ENCODE results near the gene SELP.

Gene SELP

DNA sequence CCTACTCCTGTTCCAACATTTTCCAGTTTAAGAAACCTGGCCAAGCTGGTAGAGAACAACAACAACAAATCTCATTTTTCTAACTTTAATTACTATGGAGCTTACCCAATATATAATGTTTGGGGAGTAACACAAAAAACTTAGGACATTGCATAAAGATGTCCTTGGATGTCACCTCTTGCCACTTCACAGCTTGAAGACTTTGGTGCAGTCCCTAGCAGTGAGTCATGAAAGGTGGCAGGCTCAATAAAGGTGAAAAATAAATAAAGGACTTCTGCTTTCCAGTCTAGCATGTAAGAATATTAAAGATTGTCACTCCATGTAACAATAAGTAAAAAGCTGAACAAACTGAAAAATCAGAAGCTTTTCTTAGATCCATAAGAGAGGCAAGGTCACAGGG, 17.6 kb upstream of the SELP start:
- Mint-ChIP-seq H3K27me3 (no peaks in the 10 kb centered on the region), H3K4me1 (peaks cover 17% of the 10 kb centered on the region), H3K36me3 (no peaks in the 10 kb centered on the region), H3K27ac (no peak overlapping the region), H3K9me3 (peaks cover 3% of the 10 kb centered on the region), H3K4me3 (no peak overlapping the region)
- DNase-seq (ENCODE audit: low spot score in 2 of 2): no peak
- no peak for ATAC-seq (ENCODE audit: low read depth)

DNA sequence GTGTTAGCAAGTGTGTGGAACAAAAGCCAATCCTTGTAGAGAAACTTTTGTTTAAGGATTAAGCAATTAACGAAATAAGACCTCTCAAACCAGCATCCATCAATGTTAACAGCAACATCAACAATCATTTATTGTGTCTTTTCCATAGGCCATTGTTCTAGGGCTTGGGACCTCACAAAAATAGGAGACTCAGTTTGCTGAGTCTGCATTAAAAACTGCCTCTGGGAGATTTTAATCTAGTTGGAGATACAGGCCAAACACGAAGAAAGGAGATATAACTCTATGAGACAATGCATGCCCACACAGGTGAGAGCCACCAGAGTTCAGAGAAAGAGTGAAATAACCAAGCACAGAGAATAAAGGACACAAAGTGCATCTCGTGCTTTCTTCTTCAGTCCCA, 14.4 kb upstream of the SELP start:
- Mint-ChIP-seq H3K4me1 (peaks cover 18% of the 10 kb centered on the region), H3K36me3 (no peaks in the 10 kb centered on the region), H3K27ac (no peak overlapping the region)

DNA sequence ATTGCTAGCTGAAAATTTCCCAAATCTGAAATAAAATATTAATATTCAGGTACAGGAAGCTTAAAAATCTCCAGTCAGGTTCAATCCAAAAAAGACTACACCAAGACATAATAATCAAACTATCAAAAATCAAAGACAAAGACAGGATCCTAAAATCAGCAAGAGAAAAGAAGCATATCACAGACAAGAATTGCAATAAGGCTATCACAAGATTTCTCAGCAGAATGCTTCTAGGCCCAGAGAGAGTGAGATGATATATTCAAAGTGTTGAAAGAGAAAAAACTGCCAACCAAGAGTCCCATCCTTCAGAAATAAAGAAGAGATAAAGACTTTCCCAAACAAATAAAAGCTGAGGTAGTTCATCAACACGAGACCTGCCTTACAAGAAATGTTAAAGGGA, 5.0 kb upstream of the SELP start:
- DNase-seq (ENCODE audit: low spot score in 2 of 2) (no peak), ATAC-seq (ENCODE audit: low read depth) (no peak)
- H3K27ac Mint-ChIP-seq: no peak overlapping the region
- no peak overlapping the region for H3K4me3 Mint-ChIP-seq
- peaks cover 15% of the 10 kb centered on the region for H3K9me3 Mint-ChIP-seq
- no peaks in the 10 kb centered on the region for H3K27me3 Mint-ChIP-seq
- no peaks in the 10 kb centered on the region for H3K4me1 Mint-ChIP-seq
- peaks cover 9% of the 10 kb centered on the region for H3K36me3 Mint-ChIP-seq

More for the DNA sequence above, 14.4 kb upstream of the SELP start:
- H3K4me3 Mint-ChIP-seq: no peak overlapping the region
- H3K9me3 Mint-ChIP-seq: peaks cover 4% of the 10 kb centered on the region
- DNase-seq (ENCODE audit: low spot score in 2 of 2) (no peak), ATAC-seq (ENCODE audit: low read depth) (no peak)
- no peaks in the 10 kb centered on the region for H3K27me3 Mint-ChIP-seq

DNA sequence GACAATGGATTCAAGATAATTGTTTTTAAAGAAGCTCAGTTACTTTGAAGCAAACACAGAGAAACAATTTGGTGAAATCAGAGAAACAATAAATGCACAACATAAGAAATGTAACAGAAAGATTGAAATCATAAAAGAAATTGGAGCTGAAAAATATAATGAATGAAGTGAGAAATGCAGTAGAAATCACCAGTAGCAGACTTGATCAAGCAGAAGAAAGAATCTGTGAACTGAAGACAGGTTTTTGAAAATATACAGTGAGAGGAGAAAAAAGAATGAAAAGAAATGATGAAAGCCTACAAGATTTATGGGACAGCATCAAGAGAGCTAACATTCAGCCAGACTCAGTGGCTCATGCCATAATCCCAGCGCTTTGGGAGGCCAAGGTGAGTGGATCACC, 4.2 kb upstream of the SELP start:
- H3K36me3 Mint-ChIP-seq: peaks cover 9% of the 10 kb centered on the region
- peaks cover 14% of the 10 kb centered on the region for H3K9me3 Mint-ChIP-seq
- no peak overlapping the region for H3K4me3 Mint-ChIP-seq
- no peak for DNase-seq (ENCODE audit: low spot score in 2 of 2)
- H3K27me3 Mint-ChIP-seq: no peaks in the 10 kb centered on the region
- H3K4me1 Mint-ChIP-seq: no peaks in the 10 kb centered on the region
- H3K27ac Mint-ChIP-seq: no peak overlapping the region
- no peak for ATAC-seq (ENCODE audit: low read depth)

DNA sequence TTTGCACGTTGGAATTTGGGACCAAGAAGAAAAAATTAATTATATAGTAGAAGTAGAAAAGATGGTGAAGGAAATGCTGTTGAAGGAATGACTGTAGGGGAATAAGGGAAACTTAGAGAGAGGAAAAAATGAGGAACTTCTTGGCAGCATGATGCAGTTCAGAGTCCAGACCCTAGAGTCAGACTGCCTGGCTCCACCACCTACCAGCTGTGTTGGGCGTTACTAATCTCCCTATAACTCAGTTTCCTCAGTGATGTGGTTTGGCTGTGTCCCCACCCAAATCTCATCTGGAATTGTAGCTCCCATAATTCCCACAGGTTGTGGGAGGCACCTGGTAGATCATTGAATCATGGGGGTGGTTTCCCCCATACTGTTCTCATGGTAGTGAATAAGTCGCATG, 1.3 kb upstream of the SELP start:
- Mint-ChIP-seq H3K4me3 (no peak overlapping the region), H3K27ac (no peak overlapping the region), H3K9me3 (peaks cover 13% of the 10 kb centered on the region), H3K36me3 (peaks cover 9% of the 10 kb centered on the region), H3K4me1 (peaks cover 4% of the 10 kb centered on the region), H3K27me3 (no peaks in the 10 kb centered on the region)
- ATAC-seq (ENCODE audit: low read depth) (no peak), DNase-seq (ENCODE audit: low spot score in 2 of 2) (no peak)

DNA sequence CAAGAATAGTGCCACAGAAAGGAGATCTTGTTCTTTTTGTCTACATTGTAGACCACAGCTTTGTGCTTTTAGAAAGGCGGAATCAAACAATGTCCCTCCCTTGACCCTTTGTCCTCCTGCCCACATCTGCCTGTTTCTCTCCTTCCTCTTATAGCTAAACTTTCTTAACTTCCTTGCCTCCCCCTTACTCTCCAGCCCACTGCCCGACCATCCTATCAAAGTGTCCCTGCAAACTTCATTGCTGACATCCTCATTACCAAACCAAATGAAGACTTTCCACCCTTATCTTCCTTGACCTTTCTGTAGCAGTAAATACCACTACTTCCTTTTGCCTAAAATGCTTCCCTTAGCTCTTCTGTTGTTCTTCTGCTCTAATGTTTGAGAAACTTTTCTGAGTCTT, 5.0 kb downstream of the SELP start:
- DNase-seq (ENCODE audit: low spot score in 2 of 2): no peak
- no peak overlapping the region for H3K4me3 Mint-ChIP-seq
- H3K9me3 Mint-ChIP-seq: no peaks in the 10 kb centered on the region
- H3K27ac Mint-ChIP-seq: no peak overlapping the region
- ATAC-seq (ENCODE audit: low read depth): no peak
- H3K4me1 Mint-ChIP-seq: peaks cover 20% of the 10 kb centered on the region
- peaks cover 3% of the 10 kb centered on the region for H3K36me3 Mint-ChIP-seq
- H3K27me3 Mint-ChIP-seq: peaks cover 2% of the 10 kb centered on the region

DNA sequence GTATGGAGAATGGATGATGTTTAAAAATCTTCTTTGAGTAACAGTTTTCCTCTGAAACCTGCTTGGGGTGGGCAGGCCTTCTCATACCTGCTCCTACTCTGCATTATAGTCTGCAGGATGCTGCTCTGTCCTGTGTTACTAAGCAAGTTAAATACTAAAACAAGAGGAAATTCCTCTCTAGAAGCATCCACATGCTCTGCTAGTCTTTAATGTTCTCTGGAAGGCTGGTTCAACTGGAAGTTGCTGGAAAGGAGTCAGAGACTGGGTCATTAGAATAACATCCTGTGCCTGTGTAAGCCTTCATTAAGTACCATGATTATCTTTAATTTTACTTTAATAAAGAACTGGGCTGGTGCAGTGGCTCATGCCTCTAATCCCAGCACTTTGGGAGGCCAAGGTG, 5.8 kb downstream of the SELP start:
- H3K27ac Mint-ChIP-seq: no peak overlapping the region
- H3K4me3 Mint-ChIP-seq: no peak overlapping the region
- H3K36me3 Mint-ChIP-seq: peaks cover 3% of the 10 kb centered on the region
- peaks cover 20% of the 10 kb centered on the region for H3K4me1 Mint-ChIP-seq
- peaks cover 2% of the 10 kb centered on the region for H3K27me3 Mint-ChIP-seq
- ATAC-seq (ENCODE audit: low read depth): no peak
- no peak for DNase-seq (ENCODE audit: low spot score in 2 of 2)
- H3K9me3 Mint-ChIP-seq: no peaks in the 10 kb centered on the region

DNA sequence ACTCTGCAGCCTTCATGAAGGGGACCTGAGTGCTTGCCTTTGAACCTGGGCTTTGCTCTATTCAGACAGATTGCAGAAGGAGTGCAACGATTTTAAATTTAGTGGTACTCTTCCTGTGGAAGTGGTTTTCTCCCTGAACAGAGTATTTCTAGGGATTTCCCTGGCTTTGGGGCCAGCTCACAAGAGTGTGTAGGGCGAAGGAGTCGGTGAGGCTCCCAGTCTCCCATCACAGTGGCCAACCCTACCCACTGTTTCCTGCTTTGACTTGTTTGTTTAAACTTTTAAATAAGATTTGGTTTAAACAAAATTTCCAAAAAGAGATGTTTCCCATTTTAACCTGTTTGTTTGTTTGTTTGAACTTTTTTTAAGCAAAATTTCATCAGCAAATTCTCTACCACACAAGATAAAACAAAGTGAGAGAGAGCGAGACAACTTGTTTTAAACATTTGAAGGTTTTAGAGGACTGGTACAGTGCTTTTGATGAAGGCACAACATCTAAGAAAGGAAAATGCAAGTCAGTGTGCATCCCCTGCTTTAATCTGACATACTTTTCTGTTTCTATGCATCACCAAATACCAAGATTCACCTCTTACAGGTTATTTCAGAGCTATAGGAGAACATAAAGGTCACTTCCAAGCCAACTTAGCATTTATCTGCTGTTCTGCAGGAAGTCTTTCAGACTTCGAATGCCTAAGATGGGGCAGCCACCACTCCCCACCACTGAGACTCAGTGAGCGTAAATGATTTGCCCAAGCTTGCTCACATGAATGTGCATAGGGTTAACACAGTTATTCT, 6.6 kb downstream of the SELP start:
- no peak overlapping the region for H3K27ac Mint-ChIP-seq

DNA sequence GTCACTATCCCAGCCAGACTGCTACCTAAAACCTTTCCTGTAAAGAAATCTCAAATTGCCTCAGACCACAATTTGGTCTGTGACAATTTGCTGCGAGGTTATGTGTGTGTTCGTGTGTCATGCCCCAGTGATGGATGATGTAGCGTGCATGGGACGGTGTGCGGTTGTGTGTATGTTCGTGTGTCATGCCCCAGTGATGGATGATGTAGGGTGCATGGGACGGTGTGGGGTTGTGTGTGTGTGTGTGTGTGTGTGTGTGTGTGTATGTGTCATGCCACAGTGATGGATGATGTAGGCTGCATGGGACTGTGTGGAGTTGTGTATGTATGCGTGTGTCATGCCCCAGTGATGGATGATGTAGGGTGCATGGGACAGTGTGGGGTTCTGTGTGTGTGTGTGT, 9.4 kb downstream of the SELP start:
- Mint-ChIP-seq H3K4me1 (peaks cover 13% of the 10 kb centered on the region), H3K27ac (no peak overlapping the region), H3K27me3 (peaks cover 2% of the 10 kb centered on the region), H3K36me3 (no peaks in the 10 kb centered on the region), H3K9me3 (no peaks in the 10 kb centered on the region), H3K4me3 (no peak overlapping the region)
- no peak for ATAC-seq (ENCODE audit: low read depth)
- DNase-seq (ENCODE audit: low spot score in 2 of 2): no peak

More for the DNA sequence above, 6.6 kb downstream of the SELP start:
- no peaks in the 10 kb centered on the region for H3K9me3 Mint-ChIP-seq
- H3K27me3 Mint-ChIP-seq: peaks cover 2% of the 10 kb centered on the region
- peaks cover 3% of the 10 kb centered on the region for H3K36me3 Mint-ChIP-seq
- no peak for ATAC-seq (ENCODE audit: low read depth)
- peaks cover 20% of the 10 kb centered on the region for H3K4me1 Mint-ChIP-seq
- no peak overlapping the region for H3K4me3 Mint-ChIP-seq
- no peak for DNase-seq (ENCODE audit: low spot score in 2 of 2)

DNA sequence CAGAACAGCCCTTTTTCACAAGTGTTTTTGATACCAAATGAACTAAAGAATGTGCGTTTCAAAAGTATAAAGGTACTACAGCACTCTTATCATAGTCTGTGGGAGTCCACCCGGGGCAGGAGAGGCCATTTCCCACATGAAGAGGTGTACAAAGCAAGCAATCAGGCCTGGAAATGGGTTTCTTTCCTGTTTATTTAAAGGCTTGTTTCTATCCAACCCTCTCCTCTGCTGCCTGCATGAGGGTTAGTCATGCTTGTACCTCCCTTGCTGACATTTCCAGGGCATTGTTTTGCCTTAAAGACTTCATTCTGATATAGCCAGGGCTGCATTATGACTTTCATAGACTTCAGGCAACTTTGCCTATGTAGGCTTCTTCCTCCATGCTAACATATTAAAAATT, 11.6 kb downstream of the SELP start:
- no peak overlapping the region for H3K4me3 Mint-ChIP-seq
- H3K9me3 Mint-ChIP-seq: no peaks in the 10 kb centered on the region
- H3K4me1 Mint-ChIP-seq: peaks cover 9% of the 10 kb centered on the region
- no peak for ATAC-seq (ENCODE audit: low read depth)
- no peaks in the 10 kb centered on the region for H3K36me3 Mint-ChIP-seq
- DNase-seq (ENCODE audit: low spot score in 2 of 2): no peak
- H3K27me3 Mint-ChIP-seq: peaks cover 2% of the 10 kb centered on the region
- no peak overlapping the region for H3K27ac Mint-ChIP-seq

DNA sequence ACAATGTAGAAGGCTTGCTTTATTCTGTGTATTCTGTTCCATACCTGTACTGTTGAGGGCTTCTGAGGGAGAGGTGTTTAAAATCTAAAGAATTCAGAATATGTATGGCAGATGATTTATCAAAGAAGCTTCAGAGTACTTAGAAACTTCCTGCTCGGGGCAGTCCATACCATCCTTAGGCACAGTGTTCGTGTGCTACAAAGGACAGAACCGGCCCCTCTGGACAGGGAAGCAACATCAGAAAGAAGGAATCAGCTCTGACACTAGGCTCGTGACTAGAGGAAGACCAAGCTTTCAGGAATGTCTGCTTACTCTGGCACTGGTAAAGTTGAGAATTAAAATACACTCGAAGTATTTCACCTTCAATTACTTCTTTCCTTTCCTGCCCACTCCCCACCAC, 14.1 kb downstream of the SELP start:
- Mint-ChIP-seq H3K9me3 (no peaks in the 10 kb centered on the region), H3K4me1 (peaks cover 4% of the 10 kb centered on the region), H3K27me3 (no peaks in the 10 kb centered on the region), H3K36me3 (no peaks in the 10 kb centered on the region), H3K4me3 (no peak overlapping the region), H3K27ac (no peak overlapping the region)
- ATAC-seq (ENCODE audit: low read depth): no peak
- no peak for DNase-seq (ENCODE audit: low spot score in 2 of 2)

DNA sequence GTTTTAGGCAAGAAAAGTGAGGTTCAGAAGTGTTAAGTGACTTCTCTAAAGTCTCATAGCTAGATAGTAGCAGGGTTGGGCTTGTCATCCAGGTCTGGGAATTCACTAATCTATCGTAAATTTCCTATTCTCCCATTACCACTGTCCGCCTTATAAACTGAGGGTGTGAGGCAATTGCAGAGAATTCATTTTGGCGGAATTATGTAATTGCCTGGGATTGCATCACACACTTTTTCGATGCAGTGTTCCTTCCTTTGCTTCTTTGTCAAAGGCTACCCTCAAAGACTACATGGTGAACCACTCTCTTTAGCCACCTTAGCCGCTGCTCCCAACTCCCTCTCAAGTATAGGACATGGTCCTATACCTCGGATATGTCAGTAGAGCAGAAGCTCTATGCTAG, 19.1 kb downstream of the SELP start:
- Mint-ChIP-seq H3K27me3 (no peaks in the 10 kb centered on the region), H3K4me1 (peaks cover 7% of the 10 kb centered on the region), H3K27ac (no peak overlapping the region), H3K36me3 (no peaks in the 10 kb centered on the region), H3K9me3 (no peaks in the 10 kb centered on the region), H3K4me3 (no peak overlapping the region)
- ATAC-seq (ENCODE audit: low read depth) (no peak), DNase-seq (ENCODE audit: low spot score in 2 of 2) (no peak)

DNA sequence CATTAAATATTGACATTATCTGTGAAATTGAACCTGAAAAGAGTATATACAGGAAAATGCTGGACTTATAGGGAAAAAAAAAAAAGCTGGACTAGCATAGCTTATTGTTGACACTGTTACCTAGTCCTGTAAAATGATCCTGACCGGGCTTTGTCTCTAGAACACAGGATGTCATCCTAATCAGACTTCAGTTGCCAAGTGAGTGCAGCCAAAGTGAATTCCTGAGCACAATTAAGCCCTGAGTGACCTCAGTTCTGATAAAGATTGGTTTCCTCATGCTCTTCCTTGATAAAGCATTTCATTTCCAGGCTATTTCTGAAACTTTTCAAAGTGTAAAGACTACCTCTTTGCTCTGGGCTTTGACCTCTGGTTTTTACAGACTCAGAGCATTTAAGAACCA, 19.8 kb downstream of the SELP start:
- Mint-ChIP-seq H3K9me3 (no peaks in the 10 kb centered on the region), H3K27me3 (no peaks in the 10 kb centered on the region), H3K36me3 (no peaks in the 10 kb centered on the region), H3K27ac (no peak overlapping the region), H3K4me3 (no peak overlapping the region), H3K4me1 (peaks cover 10% of the 10 kb centered on the region)
- ATAC-seq (ENCODE audit: low read depth) (no peak), DNase-seq (ENCODE audit: low spot score in 2 of 2) (no peak)

DNA sequence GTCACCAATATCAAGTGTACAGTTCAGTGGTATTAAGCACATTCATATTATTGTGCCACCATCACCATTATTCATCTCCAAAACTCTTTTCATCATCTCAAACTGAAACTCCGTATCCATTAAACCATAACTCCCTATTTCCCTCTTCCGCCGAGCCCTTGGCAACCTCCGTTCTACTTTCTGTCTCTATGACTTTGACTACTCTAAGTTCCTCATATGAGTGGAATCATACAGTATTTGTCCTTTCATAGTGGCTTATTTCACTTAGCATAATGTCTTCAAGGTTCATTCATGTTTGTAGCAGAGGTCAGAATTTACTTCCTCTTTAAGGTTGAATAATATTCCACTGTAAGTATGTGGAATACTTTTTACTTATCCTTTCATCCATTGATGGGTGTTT, 21.7 kb downstream of the SELP start:
- H3K4me3 Mint-ChIP-seq: no peak overlapping the region
- no peaks in the 10 kb centered on the region for H3K9me3 Mint-ChIP-seq
- DNase-seq (ENCODE audit: low spot score in 2 of 2) (no peak), ATAC-seq (ENCODE audit: low read depth) (no peak)
- H3K27ac Mint-ChIP-seq: no peak overlapping the region
- peaks cover 23% of the 10 kb centered on the region for H3K4me1 Mint-ChIP-seq
- H3K36me3 Mint-ChIP-seq: no peaks in the 10 kb centered on the region
- H3K27me3 Mint-ChIP-seq: no peaks in the 10 kb centered on the region
